ENCODE data around the gene GARNL3.

The GARNL3 gene

GRCh38 chr9:127349483-127350113, 85.0 kb downstream of the GARNL3 start:
- no peak for DNase-seq (ENCODE audit: low spot score)

GRCh38 chr9:127351182-127352166, 86.9 kb downstream of the GARNL3 start:
- DNase-seq (ENCODE audit: low spot score), result no peak

DNA sequence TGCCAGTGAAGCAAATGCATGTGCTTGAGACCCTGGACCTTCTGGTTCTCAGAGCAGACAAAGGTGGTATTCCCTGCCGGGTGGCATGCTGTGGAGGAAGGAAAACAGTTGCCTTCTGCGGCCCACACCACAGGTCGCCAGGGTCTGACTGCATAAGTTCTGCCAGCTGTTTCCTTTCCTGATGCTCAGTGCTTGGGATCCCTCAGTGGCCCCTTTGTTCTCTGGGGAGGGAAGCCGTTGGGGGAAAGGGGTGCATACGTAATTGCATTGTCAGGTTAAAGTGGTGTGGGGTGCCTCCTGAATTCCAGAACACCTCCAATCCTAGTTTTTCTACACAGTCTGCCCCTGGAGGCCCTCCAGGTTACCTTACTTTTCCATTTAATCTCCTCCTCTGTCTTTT, 89.3 kb downstream of the GARNL3 start:
- no peak for DNase-seq (ENCODE audit: low spot score)

DNA sequence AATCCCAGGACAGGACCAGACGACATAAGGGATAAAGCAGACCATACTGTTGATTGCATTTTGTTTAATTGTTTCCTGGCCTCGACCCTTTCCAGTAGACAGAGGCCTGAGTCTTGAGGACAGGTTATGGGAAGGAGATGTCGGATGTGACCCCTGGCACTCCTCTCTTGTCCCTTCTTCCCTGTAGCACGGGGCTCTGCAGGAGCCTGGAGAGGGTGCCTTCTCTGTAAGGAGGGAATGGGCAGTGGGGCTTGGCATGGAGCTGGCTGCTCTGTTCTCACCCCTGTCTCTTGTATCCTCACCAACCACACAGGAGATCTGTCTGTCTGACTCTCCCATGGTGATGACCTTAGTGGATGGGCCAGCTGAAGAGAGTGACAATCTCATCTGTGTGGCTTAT, 92.3 kb downstream of the GARNL3 start:
- no peak for DNase-seq (ENCODE audit: low spot score)

DNA sequence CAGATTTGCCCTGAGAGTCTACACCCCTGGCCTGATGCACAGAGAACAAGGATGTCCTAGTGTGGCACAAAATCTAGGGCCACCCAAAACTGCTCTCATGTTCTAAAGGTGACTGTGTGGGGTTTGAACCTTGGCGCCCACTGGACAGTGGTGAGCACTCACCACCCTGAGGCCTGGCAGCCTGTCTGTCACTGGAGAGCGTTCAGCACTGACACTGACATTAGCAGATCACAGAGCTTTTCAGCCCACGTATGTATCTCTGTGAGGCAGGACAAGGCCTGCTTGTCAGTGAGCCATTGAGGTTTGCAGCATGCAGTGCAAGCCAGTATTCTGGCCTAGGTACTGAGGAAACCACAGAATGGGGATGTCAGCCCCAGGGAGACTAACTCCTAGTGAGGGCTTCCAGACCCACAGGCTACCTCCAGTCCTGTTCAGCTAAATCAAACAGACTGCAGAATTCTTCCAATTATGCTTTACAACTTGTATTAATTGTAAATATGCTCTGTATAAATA, 93.5 kb downstream of the GARNL3 start:
- no peak for DNase-seq (ENCODE audit: low spot score)

DNA sequence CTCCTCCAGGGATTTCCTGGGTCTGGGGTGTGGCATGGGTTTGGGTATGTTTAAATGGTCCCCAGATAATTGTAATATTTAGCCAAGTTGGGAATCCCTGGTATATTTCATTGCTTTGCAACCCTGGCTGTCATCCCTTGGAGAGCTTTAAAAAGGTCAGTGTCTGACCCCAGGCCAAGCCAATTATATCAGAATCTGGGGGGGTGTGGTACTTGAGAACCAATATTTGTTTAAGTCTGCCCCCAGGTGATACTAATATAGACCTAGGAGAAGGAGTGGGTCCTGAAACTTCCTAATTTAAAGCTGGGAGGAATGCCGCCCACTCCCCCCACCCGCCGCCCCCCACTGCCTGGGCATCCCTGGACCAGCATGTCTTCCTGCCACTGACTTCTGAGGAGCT, 94.2 kb downstream of the GARNL3 start:
- no peak for DNase-seq (ENCODE audit: low spot score)

GRCh38 chr9:127360250-127360649, 95.7 kb downstream of the GARNL3 start:
- no peak for DNase-seq (ENCODE audit: low spot score)

DNA sequence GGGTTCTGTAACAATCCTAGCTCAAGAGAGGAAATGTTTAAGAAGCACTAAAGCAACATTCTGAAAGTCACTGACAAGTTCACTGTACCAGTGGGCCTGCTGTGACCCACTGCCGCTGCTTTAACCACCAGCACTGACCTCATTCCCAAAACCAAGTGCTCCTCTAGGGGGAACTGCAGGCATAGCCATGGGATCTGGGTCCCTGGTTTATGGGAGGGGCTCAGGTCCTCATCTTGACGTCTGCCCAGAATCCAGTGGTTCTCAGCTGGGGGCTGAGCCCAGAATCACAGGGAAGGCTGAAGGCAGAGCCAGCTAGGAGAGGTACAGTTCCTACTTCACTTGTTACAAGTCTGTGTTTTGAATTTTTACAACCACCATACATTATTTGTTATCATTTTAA, 96.3 kb downstream of the GARNL3 start:
- DNase-seq (ENCODE audit: low spot score), result no peak

DNA sequence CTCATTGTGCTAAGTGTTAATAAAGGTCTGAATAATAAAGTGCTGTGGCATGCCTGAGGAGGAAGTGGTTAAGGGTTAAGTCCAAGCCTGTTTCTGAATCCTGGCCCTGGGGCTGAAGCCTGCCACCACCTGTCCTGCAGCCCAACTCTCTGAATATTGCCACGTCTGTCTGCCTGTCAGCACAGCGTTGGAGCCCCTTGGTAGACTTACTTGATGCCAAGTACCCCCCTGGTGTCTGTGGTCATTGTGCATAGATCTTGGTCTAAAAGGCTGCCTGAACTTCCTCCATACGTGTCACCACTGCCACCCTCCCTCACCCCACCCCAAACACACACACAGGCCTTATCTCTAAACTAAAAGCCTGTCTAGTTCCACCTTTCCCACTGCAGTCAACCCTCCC, 97.0 kb downstream of the GARNL3 start:
- DNase-seq (ENCODE audit: low spot score), result no peak

- DNase-seq (ENCODE audit: low spot score), result no peak
These were observed 98.3 kb downstream of the GARNL3 start for GRCh38 chr9:127362829-127363228.

- DNase-seq (ENCODE audit: low spot score), result no peak
These were observed 100.9 kb downstream of the GARNL3 start for GRCh38 chr9:127365461-127365860.

DNA sequence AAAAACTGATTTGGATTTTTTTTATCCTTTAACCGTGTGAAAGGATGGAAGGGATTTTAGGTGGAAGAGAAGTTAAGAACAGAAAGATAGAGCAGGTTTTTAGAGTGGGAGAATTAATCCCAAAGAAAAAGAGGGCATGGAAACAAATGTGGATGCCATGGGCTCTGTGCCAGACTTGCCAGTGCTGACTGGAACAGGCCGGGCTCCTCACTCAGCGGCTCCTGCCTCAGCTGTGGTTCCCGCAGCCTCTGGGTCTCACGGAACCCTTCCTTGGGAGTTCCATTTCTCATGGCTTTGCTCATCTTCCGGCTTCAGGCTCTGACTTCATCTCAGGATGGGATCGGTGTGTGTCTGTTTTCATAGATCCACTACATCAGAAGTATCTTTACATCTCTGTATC, 102.0 kb downstream of the GARNL3 start:
- DNase-seq (ENCODE audit: low spot score), result no peak

- no peak for DNase-seq (ENCODE audit: low spot score)
These were observed 104.4 kb downstream of the GARNL3 start for GRCh38 chr9:127368852-127369402.

GRCh38 chr9:127369428-127369827, 104.9 kb downstream of the GARNL3 start:
- no peak for DNase-seq (ENCODE audit: low spot score)

DNA sequence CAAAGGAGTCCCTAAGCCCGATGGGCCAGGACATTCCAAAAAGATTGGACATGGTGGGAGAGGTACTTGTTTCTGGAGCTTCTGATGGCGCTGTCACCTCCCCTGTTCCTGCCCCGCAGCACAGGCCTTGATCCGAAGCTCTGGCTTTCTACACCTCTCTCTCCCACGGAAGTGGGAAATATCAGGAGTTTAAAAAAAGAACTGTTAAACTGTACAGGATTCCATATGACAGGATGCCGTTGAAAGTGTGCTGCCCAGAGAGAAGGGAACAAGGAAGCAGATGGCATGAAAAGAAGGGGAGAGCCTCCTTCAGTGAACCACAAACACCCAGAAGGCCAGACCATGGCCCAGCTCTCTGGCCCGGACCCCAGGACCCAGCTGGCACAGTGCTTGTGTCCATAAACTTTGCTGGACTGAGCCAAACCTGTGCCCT, 105.6 kb downstream of the GARNL3 start:
- no peak for DNase-seq (ENCODE audit: low spot score)

- no peak for DNase-seq (ENCODE audit: low spot score)
These were observed 106.4 kb downstream of the GARNL3 start for GRCh38 chr9:127370672-127371648.

- DNase-seq (ENCODE audit: low spot score), result no peak
These were observed 115.9 kb downstream of the GARNL3 start for GRCh38 chr9:127380479-127380878.

- no peak for DNase-seq (ENCODE audit: low spot score)
These were observed 118.0 kb downstream of the GARNL3 start for GRCh38 chr9:127382541-127382940.

DNA sequence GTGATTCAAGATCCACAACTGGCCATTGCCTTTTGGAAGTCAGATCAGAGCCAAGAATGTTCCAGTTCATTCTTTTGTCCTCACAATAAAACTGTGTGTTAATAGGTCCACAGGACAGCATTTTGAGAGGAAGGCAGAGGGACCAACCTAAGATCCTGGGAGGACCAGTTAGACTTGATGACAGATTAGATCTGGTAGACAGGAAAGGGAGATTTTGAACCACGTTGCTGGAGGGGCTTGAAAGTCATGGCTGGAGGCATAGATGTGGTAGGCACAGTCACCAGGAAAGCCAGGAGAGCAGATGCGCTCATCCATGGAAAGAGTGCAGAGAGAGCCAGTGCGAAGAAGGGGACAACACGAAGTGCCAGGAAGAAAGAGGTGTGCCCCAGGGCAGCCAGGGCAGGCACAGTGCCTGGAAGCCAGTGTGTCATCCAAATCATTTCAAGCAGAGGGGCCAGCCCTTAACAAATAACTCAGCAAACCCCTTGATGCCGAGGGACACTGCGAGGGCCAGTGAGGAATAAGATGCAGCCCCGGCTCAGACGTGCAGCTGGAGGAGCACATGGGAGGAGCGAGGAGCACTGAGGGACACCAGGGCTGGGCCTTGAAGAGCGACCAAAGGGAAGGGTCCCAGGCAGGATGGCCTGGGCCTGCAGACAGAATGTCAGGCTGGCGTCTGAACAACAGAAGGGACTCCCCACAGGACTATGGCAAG, 119.6 kb downstream of the GARNL3 start:
- no peak for DNase-seq (ENCODE audit: low spot score)

GRCh38 chr9:127384901-127385300, 120.3 kb downstream of the GARNL3 start:
- DNase-seq (ENCODE audit: low spot score), result no peak

DNA sequence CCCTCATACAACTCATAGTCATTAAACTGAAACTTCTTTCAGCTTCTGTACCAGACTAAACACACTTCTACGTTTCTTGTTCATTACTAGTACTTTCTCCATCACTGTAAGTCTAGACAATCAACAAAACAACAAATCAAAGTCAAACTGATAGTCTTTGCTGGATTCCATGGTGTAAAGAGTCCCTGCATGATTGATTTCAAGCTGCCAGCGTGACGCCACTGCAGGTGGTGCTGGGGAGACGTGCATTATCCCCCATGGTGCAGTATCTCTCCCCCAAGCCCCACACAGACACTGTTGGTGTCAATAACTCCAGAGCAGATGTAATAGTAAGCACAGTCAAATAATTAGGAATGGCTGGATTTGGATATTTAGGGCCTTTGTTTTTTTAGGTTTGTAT, 121.7 kb downstream of the GARNL3 start:
- no peak for DNase-seq (ENCODE audit: low spot score)
